HEK293 (cell line): ENCODE results near the gene TUBA8.

ENCODE experiments used
- KLF7 ChIP-seq: fragments of 450-650 bp; formaldehyde crosslinking; IDR thresholded peaks from 2 replicates; pipeline ENCODE4 v1.5.1; 2016; ENCODE audit warnings: missing biosample characterization, missing genetic modification characterization, borderline replicate concordance
- KLF9 ChIP-seq: fragments of 450-650 bp; formaldehyde crosslinking; IDR thresholded peaks from 2 replicates; pipeline ENCODE4 v1.5.1; 2016; ENCODE audit warnings: missing biosample characterization, missing genetic modification characterization, low read depth
- PRDM2 ChIP-seq: fragments of 450-650 bp; formaldehyde crosslinking; IDR thresholded peaks from 2 replicates; pipeline ENCODE4 v1.5.1; 2016; ENCODE audit warnings: missing biosample characterization, missing genetic modification characterization, borderline replicate concordance
- ZBTB7A ChIP-seq: fragments of 450-650 bp; formaldehyde crosslinking; IDR thresholded peaks from 2 replicates; pipeline ENCODE4 v1.5.1; 2016; ENCODE audit warnings: low read depth, missing biosample characterization, missing genetic modification characterization
- ZIC2 ChIP-seq: fragments of 450-650 bp; formaldehyde crosslinking; IDR thresholded peaks from 2 replicates; pipeline ENCODE4 v1.5.1; 2016; ENCODE audit warnings: missing biosample characterization, missing genetic modification characterization
- ZNF10 ChIP-seq: fragments of 450-650 bp; formaldehyde crosslinking; IDR thresholded peaks from 2 replicates; pipeline ENCODE4 v1.5.1; 2017; ENCODE audit warnings: missing biosample characterization, missing genetic modification characterization
- ZNF24 ChIP-seq: fragments of 450-650 bp; formaldehyde crosslinking; IDR thresholded peaks from 2 replicates; pipeline ENCODE4 v1.5.1; 2016; ENCODE audit warnings: missing biosample characterization, missing genetic modification characterization
- ZNF292 ChIP-seq: fragments of 450-650 bp; formaldehyde crosslinking; IDR thresholded peaks from 2 replicates; pipeline ENCODE4 v1.5.1; 2016; ENCODE audit warnings: low read depth, missing biosample characterization, missing genetic modification characterization, borderline replicate concordance
- ZNF423 ChIP-seq: fragments of 450-650 bp; formaldehyde crosslinking; IDR thresholded peaks from 2 replicates; pipeline ENCODE4 v1.5.1; 2016; ENCODE audit warnings: missing biosample characterization, missing genetic modification characterization
- ZNF585B ChIP-seq: fragments of 450-650 bp; formaldehyde crosslinking; IDR thresholded peaks from 2 replicates; pipeline ENCODE4 v1.5.1; 2016; ENCODE audit warnings: missing biosample characterization, missing genetic modification characterization
- ZNF621 ChIP-seq: fragments of 450-650 bp; formaldehyde crosslinking; IDR thresholded peaks from 2 replicates; pipeline ENCODE4 v1.5.1; 2017; ENCODE audit warnings: missing biosample characterization, missing genetic modification characterization
- ZNF830 ChIP-seq: fragments of 450-650 bp; IDR thresholded peaks from 2 replicates; pipeline ENCODE4 v1.5.0; 2018; ENCODE audit warnings: missing biosample characterization, missing genetic modification characterization, low read depth, mild to moderate bottlenecking, moderate library complexity
- ZSCAN23 ChIP-seq: fragments of 450-650 bp; formaldehyde crosslinking; IDR thresholded peaks from 2 replicates; pipeline ENCODE4 v1.5.1; 2016; ENCODE audit warnings: missing biosample characterization, missing genetic modification characterization
- TF ChIP-seq, protein P1 (sequence below): fragments of 450-650 bp; formaldehyde crosslinking; IDR thresholded peaks from 2 replicates; pipeline ENCODE4 v1.5.1; 2016; ENCODE audit warnings: missing biosample characterization, missing genetic modification characterization

DNA sequence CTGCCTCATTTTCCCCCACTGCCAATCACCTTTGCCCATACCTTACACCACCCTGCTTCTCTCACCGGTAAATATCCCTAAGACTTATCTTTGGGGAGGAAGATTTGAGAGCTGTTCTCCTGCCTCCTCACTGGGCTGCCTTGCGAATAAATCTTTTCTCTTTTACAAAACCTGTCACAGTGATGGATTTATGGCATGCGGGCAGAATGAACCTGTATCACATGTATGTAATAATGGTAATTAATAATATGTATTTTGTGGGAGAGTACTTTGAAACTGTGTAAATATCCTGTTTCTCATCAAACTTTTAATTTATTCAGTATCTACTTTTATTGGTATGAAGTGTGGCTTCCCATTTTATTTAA lies 35.8 kb downstream of the TUBA8 start:
- TF ChIP-seq ZNF830 (no peak), PRDM2 (tag by site-specific recombination) (no peak), ZSCAN23 (tag by site-specific recombination) (no peak), KLF9 (tag by site-specific recombination) (no peak), ZNF621 (tag by site-specific recombination) (no peak), KLF7 (tag by site-specific recombination) (no peak), ZBTB7A (no peak), ZIC2 (tag by site-specific recombination) (no peak), ZNF10 (tag by site-specific recombination) (no peak), ZNF24 (tag by site-specific recombination) (no peak), ZNF585B (tag by site-specific recombination) (no peak), ZNF423 (tag by site-specific recombination) (no peak), ZNF292 (tag by site-specific recombination) (no peak)
- TF ChIP-seq, protein P1, sequence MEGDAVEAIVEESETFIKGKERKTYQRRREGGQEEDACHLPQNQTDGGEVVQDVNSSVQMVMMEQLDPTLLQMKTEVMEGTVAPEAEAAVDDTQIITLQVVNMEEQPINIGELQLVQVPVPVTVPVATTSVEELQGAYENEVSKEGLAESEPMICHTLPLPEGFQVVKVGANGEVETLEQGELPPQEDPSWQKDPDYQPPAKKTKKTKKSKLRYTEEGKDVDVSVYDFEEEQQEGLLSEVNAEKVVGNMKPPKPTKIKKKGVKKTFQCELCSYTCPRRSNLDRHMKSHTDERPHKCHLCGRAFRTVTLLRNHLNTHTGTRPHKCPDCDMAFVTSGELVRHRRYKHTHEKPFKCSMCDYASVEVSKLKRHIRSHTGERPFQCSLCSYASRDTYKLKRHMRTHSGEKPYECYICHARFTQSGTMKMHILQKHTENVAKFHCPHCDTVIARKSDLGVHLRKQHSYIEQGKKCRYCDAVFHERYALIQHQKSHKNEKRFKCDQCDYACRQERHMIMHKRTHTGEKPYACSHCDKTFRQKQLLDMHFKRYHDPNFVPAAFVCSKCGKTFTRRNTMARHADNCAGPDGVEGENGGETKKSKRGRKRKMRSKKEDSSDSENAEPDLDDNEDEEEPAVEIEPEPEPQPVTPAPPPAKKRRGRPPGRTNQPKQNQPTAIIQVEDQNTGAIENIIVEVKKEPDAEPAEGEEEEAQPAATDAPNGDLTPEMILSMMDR (tag by site-specific recombination) = no peak
